Neural crest cell (in vitro differentiated cells): Measurements from ENCODE around the gene RNF208. TPM values are rescaled to one million over a fixed set of nuclear protein-coding genes. Genes with fewer than 3 reads are reported as not detected.
A peak's percentile ranks its signal among the peaks of the same experiment; 100 is the strongest.

ENCODE experiments used
- DNase-seq: peaks from one replicate; pipeline ENCODE4 v3.0.0; 2021; ENCODE audit warnings: low read depth, mixed read lengths, low spot score
- H3K27ac Mint-ChIP-seq: one replicate; pipeline ENCODE4 v1.8.0; 2021; ENCODE audit warnings: mild to moderate bottlenecking, mixed read lengths; ENCODE audit not compliant: unreplicated experiment
- H3K27me3 Mint-ChIP-seq: 2 replicates; pipeline ENCODE4 v1.8.0; 2021; ENCODE audit warnings: low read depth, mild to moderate bottlenecking, mixed read lengths
- H3K36me3 Mint-ChIP-seq: 2 replicates; pipeline ENCODE4 v1.8.0; 2021; ENCODE audit warnings: low read depth, mild to moderate bottlenecking, mixed read lengths
- H3K4me1 Mint-ChIP-seq: 2 replicates; pipeline ENCODE4 v1.8.0; 2021; ENCODE audit warnings: mixed read lengths
- H3K4me3 Mint-ChIP-seq: one replicate; pipeline ENCODE4 v1.8.0; 2021; ENCODE audit warnings: mild to moderate bottlenecking, mixed read lengths
- H3K9me3 Mint-ChIP-seq: 2 replicates; pipeline ENCODE4 v1.8.0; 2021; ENCODE audit warnings: mixed read lengths
- total RNA-seq: library from RNA; stranded (reverse); gene quantifications from 2 replicates; pipeline ENCODE4 v1.2.1, GENCODE V29; 2021
- TF ChIP-seq, protein P1 (sequence below): fragments of 200-600 bp; sonication (generic); conservative IDR thresholded peaks from 2 replicates; pipeline ENCODE4 v1.5.0; 2021; ENCODE audit warnings: antibody characterized with exemption, mild to moderate bottlenecking

The RNF208 gene
- total RNA-seq, 1 donor from 2014 or later: 10.1 TPM

DNA sequence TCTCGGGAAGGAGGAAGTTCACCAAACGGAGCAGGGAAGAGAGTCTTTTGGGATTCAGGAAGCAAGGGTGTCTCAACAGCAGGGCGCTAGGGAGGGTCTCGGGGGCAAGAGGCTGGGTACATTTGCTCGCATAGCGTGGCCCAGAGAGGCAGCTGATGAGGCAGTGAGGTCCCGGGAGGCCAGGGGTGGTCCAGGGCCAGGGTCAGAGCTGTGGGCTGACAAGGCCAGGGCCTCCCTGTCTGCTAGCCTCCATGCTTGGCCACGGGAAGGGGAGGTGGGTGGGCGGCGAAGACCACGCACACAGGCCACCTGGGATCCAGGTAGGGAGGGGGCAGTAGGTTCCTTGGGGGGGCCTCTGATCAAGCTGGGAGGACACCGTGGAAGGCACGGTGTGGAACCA, 10.5 kb downstream of the RNF208 start:
- H3K4me1 Mint-ChIP-seq: peaks cover 11% of the 10 kb centered on the region
- H3K4me3 Mint-ChIP-seq: no peak overlapping the region
- no peaks in the 10 kb centered on the region for H3K9me3 Mint-ChIP-seq
- no peaks in the 10 kb centered on the region for H3K27me3 Mint-ChIP-seq
- DNase-seq: no peak
- H3K27ac Mint-ChIP-seq: no peak overlapping the region
- H3K36me3 Mint-ChIP-seq: peaks cover 9% of the 10 kb centered on the region
- TF ChIP-seq, protein P1, sequence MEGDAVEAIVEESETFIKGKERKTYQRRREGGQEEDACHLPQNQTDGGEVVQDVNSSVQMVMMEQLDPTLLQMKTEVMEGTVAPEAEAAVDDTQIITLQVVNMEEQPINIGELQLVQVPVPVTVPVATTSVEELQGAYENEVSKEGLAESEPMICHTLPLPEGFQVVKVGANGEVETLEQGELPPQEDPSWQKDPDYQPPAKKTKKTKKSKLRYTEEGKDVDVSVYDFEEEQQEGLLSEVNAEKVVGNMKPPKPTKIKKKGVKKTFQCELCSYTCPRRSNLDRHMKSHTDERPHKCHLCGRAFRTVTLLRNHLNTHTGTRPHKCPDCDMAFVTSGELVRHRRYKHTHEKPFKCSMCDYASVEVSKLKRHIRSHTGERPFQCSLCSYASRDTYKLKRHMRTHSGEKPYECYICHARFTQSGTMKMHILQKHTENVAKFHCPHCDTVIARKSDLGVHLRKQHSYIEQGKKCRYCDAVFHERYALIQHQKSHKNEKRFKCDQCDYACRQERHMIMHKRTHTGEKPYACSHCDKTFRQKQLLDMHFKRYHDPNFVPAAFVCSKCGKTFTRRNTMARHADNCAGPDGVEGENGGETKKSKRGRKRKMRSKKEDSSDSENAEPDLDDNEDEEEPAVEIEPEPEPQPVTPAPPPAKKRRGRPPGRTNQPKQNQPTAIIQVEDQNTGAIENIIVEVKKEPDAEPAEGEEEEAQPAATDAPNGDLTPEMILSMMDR: no peak

DNA sequence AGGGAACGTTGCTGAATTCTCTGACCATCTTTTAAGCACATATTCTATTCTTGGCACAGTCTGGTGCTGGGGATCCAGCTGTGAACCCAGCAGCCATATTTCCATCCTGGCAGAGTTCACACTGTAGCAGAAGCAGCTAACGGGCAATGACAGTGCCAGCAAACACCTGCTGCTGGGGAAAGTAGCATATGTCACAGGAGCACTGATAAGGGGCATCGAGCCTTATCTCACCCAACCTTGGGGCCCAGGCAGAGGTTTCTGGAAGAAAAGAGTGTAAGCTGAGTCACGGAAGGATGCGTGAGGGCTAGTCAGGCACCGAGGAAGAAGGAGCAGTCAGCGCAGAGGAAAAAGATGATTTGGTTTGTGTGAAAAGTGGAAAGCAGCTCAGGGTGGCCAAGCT, 15.4 kb downstream of the RNF208 start:
- peak overlapping the region; percentile 94 for H3K27ac Mint-ChIP-seq
- H3K36me3 Mint-ChIP-seq: peaks cover 7% of the 10 kb centered on the region
- H3K27me3 Mint-ChIP-seq: no peaks in the 10 kb centered on the region
- H3K4me3 Mint-ChIP-seq: peak overlapping the region; percentile 94
- peaks cover 38% of the 10 kb centered on the region for H3K4me1 Mint-ChIP-seq
- DNase-seq: no peak
- no peaks in the 10 kb centered on the region for H3K9me3 Mint-ChIP-seq
- TF ChIP-seq, protein P1: no peak

DNA sequence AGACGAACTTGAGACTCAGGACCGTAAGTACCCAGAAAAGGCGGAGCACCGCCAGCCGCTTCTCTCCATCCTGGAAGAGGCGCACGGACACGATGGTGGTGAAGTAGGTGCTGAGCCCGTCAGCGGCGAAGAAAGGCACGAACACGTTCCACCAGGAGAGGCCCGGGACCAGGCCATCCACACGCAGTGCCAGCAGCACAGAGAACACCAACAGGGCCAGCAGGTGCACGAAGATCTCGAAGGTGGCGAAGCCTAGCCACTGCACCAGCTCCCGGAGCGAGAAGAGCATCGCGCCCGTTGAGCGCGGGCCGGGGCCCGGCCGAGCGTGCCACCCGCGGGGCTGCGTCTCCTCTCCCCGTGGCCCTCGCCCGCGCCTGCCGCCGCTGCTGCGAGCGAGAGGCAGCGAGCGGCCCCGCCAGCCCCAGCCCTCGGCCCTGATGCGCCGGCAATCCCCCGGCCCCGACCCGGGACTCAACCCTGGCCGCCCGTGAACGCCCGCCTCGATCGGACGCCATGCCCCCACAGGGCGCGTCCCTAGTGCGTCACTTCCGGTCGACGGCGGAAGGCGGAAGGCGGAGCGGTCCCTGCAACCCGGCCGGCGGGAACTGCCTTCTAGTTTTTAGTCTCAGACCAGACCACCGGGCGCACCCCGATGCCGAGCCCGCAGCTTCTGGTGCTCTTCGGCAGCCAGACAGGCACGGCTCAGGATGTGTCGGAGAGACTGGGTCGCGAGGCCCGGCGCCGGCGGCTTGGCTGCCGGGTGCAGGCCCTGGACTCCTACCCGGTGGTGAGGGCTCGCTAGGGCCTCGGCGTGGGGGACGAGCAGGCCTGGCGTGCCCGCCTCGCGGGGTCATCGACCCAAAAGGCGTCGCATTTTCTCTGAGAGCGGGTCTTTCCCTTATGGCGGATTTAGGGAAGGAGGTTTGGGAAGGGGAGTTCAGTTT, 16.6 kb downstream of the RNF208 start, which contains the start of the genes NDOR1 and TMEM203:
Gene NDOR1, plus strand, starts transcription at position 575 of the 944 bp plus-strand sequence. Its CDS starts 78 bp downstream, at position 653.
Gene TMEM203, minus strand, starts transcription at position 523 of the 944 bp plus-strand sequence. Its CDS starts 234 bp downstream, at position 289.
- H3K36me3 Mint-ChIP-seq: peaks cover 7% of the 10 kb centered on the region
- peak within 1 kb of the TSS; percentile 94 for H3K27ac Mint-ChIP-seq
- H3K27me3 Mint-ChIP-seq: no peaks in the 10 kb centered on the region
- H3K4me1 Mint-ChIP-seq: peaks cover 42% of the 10 kb centered on the region
- peak; percentile 92 for DNase-seq
- TF ChIP-seq, protein P1: no peak
- H3K4me3 Mint-ChIP-seq: peak within 1 kb of the TSS; percentile 94
- no peaks in the 10 kb centered on the region for H3K9me3 Mint-ChIP-seq

DNA sequence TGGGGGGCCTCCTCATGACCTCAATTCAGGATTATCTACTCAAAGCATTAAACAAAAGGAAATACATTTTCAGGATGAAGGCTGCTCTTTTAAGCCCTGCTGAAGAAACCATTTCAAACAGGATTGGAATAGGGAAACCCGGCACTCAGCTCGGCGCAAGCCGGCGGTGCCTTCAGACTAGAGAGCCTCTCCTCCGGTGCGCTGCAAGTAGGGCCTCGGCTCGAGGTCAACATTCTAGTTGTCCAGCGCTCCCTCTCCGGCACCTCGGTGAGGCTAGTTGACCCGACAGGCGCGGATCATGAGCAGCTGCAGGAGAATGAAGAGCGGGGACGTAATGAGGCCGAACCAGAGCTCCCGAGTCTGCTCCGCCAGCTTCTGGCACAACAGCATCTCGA, 17.3 kb downstream of the RNF208 start:
- Mint-ChIP-seq H3K27ac (peak overlapping the region; percentile 94), H3K36me3 (peaks cover 7% of the 10 kb centered on the region)

DNA sequence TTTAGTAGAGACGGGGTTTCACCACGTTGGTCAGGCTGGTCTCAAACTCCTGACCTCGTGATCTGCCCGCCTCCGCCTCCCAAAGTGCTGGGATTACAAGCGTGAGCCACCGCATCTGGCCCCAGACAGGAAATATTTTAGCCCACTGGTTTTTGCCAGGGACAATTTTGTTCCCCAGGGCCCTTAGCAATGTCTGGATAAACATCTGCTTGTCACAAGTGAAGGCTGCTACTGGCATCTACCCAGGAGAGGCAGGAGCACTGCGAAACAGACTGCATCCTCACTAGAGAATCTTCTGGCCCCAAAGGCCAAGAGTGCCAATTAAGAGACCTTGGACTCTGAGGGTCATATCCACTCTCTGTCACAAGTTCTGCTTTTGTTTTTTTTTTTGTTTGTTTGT, 19.1 kb downstream of the RNF208 start:
- TF ChIP-seq, protein P1: no peak
- Mint-ChIP-seq H3K36me3 (peaks cover 7% of the 10 kb centered on the region), H3K27me3 (no peaks in the 10 kb centered on the region), H3K4me3 (peak overlapping the region; percentile 66), H3K4me1 (peaks cover 42% of the 10 kb centered on the region), H3K27ac (no peak overlapping the region), H3K9me3 (no peaks in the 10 kb centered on the region)
- no peak for DNase-seq

More for the DNA sequence above, 17.3 kb downstream of the RNF208 start:
- Mint-ChIP-seq H3K27me3 (no peaks in the 10 kb centered on the region), H3K9me3 (no peaks in the 10 kb centered on the region), H3K4me1 (peaks cover 42% of the 10 kb centered on the region), H3K4me3 (peak overlapping the region; percentile 94)
- no peak for DNase-seq
- TF ChIP-seq, protein P1: no peak
